Neural progenitor cell (in vitro differentiated cells): ENCODE results near the gene NTF3.

Source experiments
- EZH2phosphoT487 ChIP-seq: fragments of 200-600 bp; sonication (generic); IDR thresholded peaks from 2 replicates; pipeline ENCODE4 v1.6.1; 2017; ENCODE audit warnings: antibody characterized with exemption
- TF ChIP-seq, protein P1 (sequence below): fragments of 200-600 bp; sonication (generic); IDR thresholded peaks from 2 replicates; pipeline ENCODE4 v1.5.1; 2017; ENCODE audit warnings: antibody characterized with exemption, mild to moderate bottlenecking

- TF ChIP-seq, protein P1, sequence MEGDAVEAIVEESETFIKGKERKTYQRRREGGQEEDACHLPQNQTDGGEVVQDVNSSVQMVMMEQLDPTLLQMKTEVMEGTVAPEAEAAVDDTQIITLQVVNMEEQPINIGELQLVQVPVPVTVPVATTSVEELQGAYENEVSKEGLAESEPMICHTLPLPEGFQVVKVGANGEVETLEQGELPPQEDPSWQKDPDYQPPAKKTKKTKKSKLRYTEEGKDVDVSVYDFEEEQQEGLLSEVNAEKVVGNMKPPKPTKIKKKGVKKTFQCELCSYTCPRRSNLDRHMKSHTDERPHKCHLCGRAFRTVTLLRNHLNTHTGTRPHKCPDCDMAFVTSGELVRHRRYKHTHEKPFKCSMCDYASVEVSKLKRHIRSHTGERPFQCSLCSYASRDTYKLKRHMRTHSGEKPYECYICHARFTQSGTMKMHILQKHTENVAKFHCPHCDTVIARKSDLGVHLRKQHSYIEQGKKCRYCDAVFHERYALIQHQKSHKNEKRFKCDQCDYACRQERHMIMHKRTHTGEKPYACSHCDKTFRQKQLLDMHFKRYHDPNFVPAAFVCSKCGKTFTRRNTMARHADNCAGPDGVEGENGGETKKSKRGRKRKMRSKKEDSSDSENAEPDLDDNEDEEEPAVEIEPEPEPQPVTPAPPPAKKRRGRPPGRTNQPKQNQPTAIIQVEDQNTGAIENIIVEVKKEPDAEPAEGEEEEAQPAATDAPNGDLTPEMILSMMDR = no peak
- no peak for TF ChIP-seq EZH2phosphoT487
Observed at GRCh38 chr12:5521456-5522325, 89.8 kb downstream of the NTF3 start.
